Spleen (tissue), 7 donors: Measurements from ENCODE around the gene JAM3.

Source experiments
- CTCF ChIP-seq, 11 experiments: fragments of 200-600 bp in 7 of 11; fragments of 450-650 bp in 4 of 11; sonication (generic) in 4 of 11; IDR thresholded peaks in 8 of 11; conservative IDR thresholded peaks in 3 of 11; 1 replicate in 7 of 11; 2 replicates in 4 of 11; pipeline versions ENCODE4 v1.4.0 to v1.8.0; 2016 to 2021; ENCODE audit warnings: antibody characterized with exemption in 11 of 11, inconsistent platforms in 4 of 11, mild to moderate bottlenecking in 1 of 11
- POLR2AphosphoS5 ChIP-seq, 3 donors: sonication (generic); formaldehyde crosslinking; IDR thresholded peaks; one replicate each; pipeline ENCODE4 v1.5.1; 2017; ENCODE audit warnings: antibody characterized with exemption in 3 of 3
- donor health status: DM: no; HTN: no; CAD: no; lungs with moderate emphysema.
- donor health status: DM: no; HTN: no; CAD: no.
- donor health status: DM: no; HTN: no; CAD: no.

- TF ChIP-seq CTCF (IDR thresholded peaks at IDR 0.05 in 8 of 11, conservative IDR thresholded peaks at IDR 0.05 in 3 of 11) (no peak), POLR2AphosphoS5 (IDR thresholded peaks at IDR 0.05) (no peak)
Observed at GRCh38 chr11:134134167-134134566, 65.3 kb downstream of the JAM3 start.
